ENCODE measurements around the gene GMDS. TPM values are rescaled to one million over a fixed set of nuclear protein-coding genes. Genes with fewer than 3 reads are reported as not detected.

Gene GMDS
- total and polyA plus RNA-seq, 4 donors: 7.3 to 28.3 (median 16.1) TPM

- no peak overlapping the region for H3K9ac ChIP-seq (ENCODE audit: insufficient read depth in 1 of 2, low read length in 2 of 2)
- no peak overlapping the region for H3K27ac ChIP-seq (ENCODE audit: low read depth in 1 of 2, low read length in 1 of 2)
- H3K9me3 ChIP-seq (ENCODE audit: control insufficient read depth in 4 of 4, insufficient read depth in 3 of 4, low read length in 3 of 4): no peaks in the 10 kb centered on the region
- H3K4me3 ChIP-seq: no peak overlapping the region
- no peaks in the 10 kb centered on the region for H3K27me3 ChIP-seq (ENCODE audit: control insufficient read depth in 3 of 3, insufficient read depth in 3 of 3, low read length in 2 of 3)
- no peak for TF ChIP-seq CTCF (IDR thresholded peaks at IDR 0.05; ENCODE audit: control extremely low read depth, extremely low read depth)
- no peak for ATAC-seq (ENCODE audit: insufficient read depth, low FRiP score)
- 81 to 88% methylated on average over 8 of the region's 8 CpGs for WGBS, 2 donors
- DNase-seq: no peak
- peaks cover 0 to 1% (median 0%) of the 10 kb centered on the region in 4 donors for H3K36me3 ChIP-seq (ENCODE audit: control insufficient read depth in 4 of 4, insufficient read depth in 4 of 4, low read length in 4 of 4)
- peaks cover 0 to 9% (median 3%) of the 10 kb centered on the region in 5 donors for H3K4me1 ChIP-seq (ENCODE audit: control insufficient read depth in 5 of 5, insufficient read depth in 5 of 5, low read length in 5 of 5)
Measured at GRCh38 chr6:1720620-1721322, 524.6 kb downstream of the GMDS start.

- no peak for DNase-seq
- 69 to 75% methylated on average over 3 of the region's 3 CpGs for WGBS, 2 donors
Measured at GRCh38 chr6:1719922-1720321, 525.5 kb downstream of the GMDS start.

GRCh38 chr6:1716868-1717267 is 528.5 kb downstream of the GMDS start:
- TF ChIP-seq CTCF (IDR thresholded peaks at IDR 0.05; ENCODE audit: control extremely low read depth, extremely low read depth): no peak
- ATAC-seq (ENCODE audit: insufficient read depth, low FRiP score) (no peak), DNase-seq (no peak)
- 95 to 97% methylated on average over 5 of the region's 5 CpGs for WGBS, 2 donors
- no peaks in the 10 kb centered on the region for H3K36me3 ChIP-seq (ENCODE audit: control insufficient read depth in 4 of 4, insufficient read depth in 4 of 4, low read length in 4 of 4)
- no peaks in the 10 kb centered on the region for H3K27me3 ChIP-seq (ENCODE audit: control insufficient read depth in 3 of 3, insufficient read depth in 3 of 3, low read length in 2 of 3)
- H3K4me3 ChIP-seq: no peak overlapping the region
- no peak overlapping the region for H3K27ac ChIP-seq (ENCODE audit: low read depth in 1 of 2, low read length in 1 of 2)
- H3K4me1 ChIP-seq (ENCODE audit: control insufficient read depth in 5 of 5, insufficient read depth in 5 of 5, low read length in 5 of 5): peaks cover 0 to 6% (median 0%) of the 10 kb centered on the region in 5 donors
- H3K9me3 ChIP-seq (ENCODE audit: control insufficient read depth in 4 of 4, insufficient read depth in 3 of 4, low read length in 3 of 4): no peaks in the 10 kb centered on the region
- no peak overlapping the region for H3K9ac ChIP-seq (ENCODE audit: insufficient read depth in 1 of 2, low read length in 2 of 2)

More at GRCh38 chr6:1719922-1720321, 525.5 kb downstream of the GMDS start:
- Histone ChIP-seq H3K27me3 (ENCODE audit: control insufficient read depth in 3 of 3, insufficient read depth in 3 of 3, low read length in 2 of 3) (no peaks in the 10 kb centered on the region), H3K4me1 (ENCODE audit: control insufficient read depth in 5 of 5, insufficient read depth in 5 of 5, low read length in 5 of 5) (peaks cover 0 to 9% (median 3%) of the 10 kb centered on the region in 5 donors), H3K27ac (ENCODE audit: low read depth in 1 of 2, low read length in 1 of 2) (no peak overlapping the region), H3K36me3 (ENCODE audit: control insufficient read depth in 4 of 4, insufficient read depth in 4 of 4, low read length in 4 of 4) (no peaks in the 10 kb centered on the region), H3K4me3 (no peak overlapping the region), H3K9ac (ENCODE audit: insufficient read depth in 1 of 2, low read length in 2 of 2) (no peak overlapping the region), H3K9me3 (ENCODE audit: control insufficient read depth in 4 of 4, insufficient read depth in 3 of 4, low read length in 3 of 4) (no peaks in the 10 kb centered on the region)
- no peak for ATAC-seq (ENCODE audit: insufficient read depth, low FRiP score)
- TF ChIP-seq CTCF (IDR thresholded peaks at IDR 0.05; ENCODE audit: control extremely low read depth, extremely low read depth): no peak

Data from lung (tissue), 12 donors.